NB4 (cell line): ENCODE data around the gene BNC2.

Experiments used
- CTCF ChIP-seq: IDR thresholded peaks from one replicate; pipeline ENCODE4 v1.5.1; 2012; ENCODE audit warnings: low read depth, low read length
- POLR2A ChIP-seq: IDR thresholded peaks from 2 replicates; pipeline ENCODE4 v1.6.1; 2011; ENCODE audit warnings: mild to moderate bottlenecking; ENCODE audit not compliant: insufficient read length; ENCODE audit errors: extremely low read depth

DNA sequence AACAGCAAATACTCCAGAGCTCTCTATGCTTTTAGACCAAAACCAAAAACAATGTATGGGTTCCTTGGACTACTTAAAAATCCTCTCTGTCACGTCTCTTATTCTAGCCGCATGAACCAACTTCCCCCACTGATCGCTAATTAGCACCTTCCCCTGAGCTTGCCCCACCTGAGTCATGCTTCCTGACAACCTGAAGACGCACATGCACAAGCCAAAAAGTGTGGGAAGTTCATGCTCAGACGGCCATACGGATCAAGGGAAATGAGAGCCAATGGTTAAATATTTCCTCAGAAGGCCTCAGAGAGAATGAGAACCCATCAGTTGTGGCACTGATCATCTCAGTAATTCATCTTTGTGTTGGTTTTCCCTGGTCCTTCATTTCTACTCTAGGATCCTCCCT, 199.7 kb downstream of the BNC2 start:
- TF ChIP-seq POLR2A, result no peak
- no peak for TF ChIP-seq CTCF
